ENCODE data around the gene GPAM. TPM values are rescaled to one million over a fixed set of nuclear protein-coding genes. Genes with fewer than 3 reads are reported as not detected.

GPAM gene
- total and polyA plus RNA-seq, 7 experiments from 2014 or later: 2.6 to 11.3 (median 4.3) TPM

- Mint-ChIP-seq H3K27me3 (peaks cover 8 to 39% (median 16%) of the 10 kb centered on the region in 5 donors), H3K4me1 (peaks cover 0 to 7% (median 0%) of the 10 kb centered on the region in 7 donors), H3K4me3 (no peak overlapping the region), H3K36me3 (peaks cover 0 to 5% (median 0%) of the 10 kb centered on the region in 5 donors), H3K27ac (no peak overlapping the region), H3K9me3 (peaks cover 0 to 27% (median 6%) of the 10 kb centered on the region in 11 donors)
- Histone ChIP-seq H3K27ac (ENCODE audit: low read depth, low read length) (no peak overlapping the region), H3K36me3 (ENCODE audit: control insufficient read depth in 2 of 3, insufficient read depth in 3 of 3, low read length in 3 of 3) (no peaks in the 10 kb centered on the region), H3K9me3 (ENCODE audit: control insufficient read depth in 2 of 3, low read length in 3 of 3) (peaks cover 0 to 5% (median 0%) of the 10 kb centered on the region in 3 experiments), H3K4me3 (ENCODE audit: low read length) (no peak overlapping the region), H3K27me3 (ENCODE audit: control insufficient read depth in 2 of 2, insufficient read depth in 2 of 2, low read length in 2 of 2) (peaks cover 0 to 3% of the 10 kb centered on the region in 2 donors), H3K4me1 (ENCODE audit: control insufficient read depth in 2 of 2, insufficient read depth in 2 of 2, low read length in 2 of 2) (no peaks in the 10 kb centered on the region)
- ChIA-PET CTCF (no interaction called here), POLR2A (no interaction called here)
- no peak for DNase-seq
- intact Hi-C loops (cut with micrococcal nuclease): no loop called here
- ATAC-seq: no peak
Measured at GRCh38 chr10:112216151-112216550, 32.6 kb upstream of the GPAM start.

- intact Hi-C loops (cut with micrococcal nuclease): no loop called here
- CTCF ChIA-PET: no interaction called here
Measured at GRCh38 chr10:112215342-112215774, 31.8 kb upstream of the GPAM start.

GRCh38 chr10:112214298-112214926 lies 30.8 kb upstream of the GPAM start:
- Mint-ChIP-seq H3K36me3 (no peaks in the 10 kb centered on the region), H3K4me1 (peaks cover 0 to 7% (median 0%) of the 10 kb centered on the region in 7 donors), H3K9me3 (peaks cover 0 to 10% (median 0%) of the 10 kb centered on the region in 11 donors), H3K4me3 (no peak overlapping the region), H3K27me3 (peaks cover 8 to 41% (median 23%) of the 10 kb centered on the region in 5 donors), H3K27ac (no peak overlapping the region)
- intact Hi-C loops (cut with micrococcal nuclease): no loop called here
- no peak overlapping the region for H3K27ac ChIP-seq (ENCODE audit: low read depth, low read length)
- CTCF ChIA-PET: no interaction called here
- DNase-seq: no peak
- H3K27me3 ChIP-seq (ENCODE audit: control insufficient read depth in 2 of 2, insufficient read depth in 2 of 2, low read length in 2 of 2): peaks cover 0 to 3% of the 10 kb centered on the region in 2 donors
- H3K9me3 ChIP-seq (ENCODE audit: control insufficient read depth in 2 of 3, low read length in 3 of 3): no peaks in the 10 kb centered on the region
- no peaks in the 10 kb centered on the region for H3K4me1 ChIP-seq (ENCODE audit: control insufficient read depth in 2 of 2, insufficient read depth in 2 of 2, low read length in 2 of 2)
- POLR2A ChIA-PET: no interaction called here
- no peak for ATAC-seq
- H3K36me3 ChIP-seq (ENCODE audit: control insufficient read depth in 2 of 3, insufficient read depth in 3 of 3, low read length in 3 of 3): no peaks in the 10 kb centered on the region
- no peak overlapping the region for H3K4me3 ChIP-seq (ENCODE audit: low read length)

More at GRCh38 chr10:112215342-112215774, 31.8 kb upstream of the GPAM start:
- no peak for ATAC-seq
- Mint-ChIP-seq H3K4me3 (no peak overlapping the region), H3K4me1 (peaks cover 0 to 7% (median 0%) of the 10 kb centered on the region in 7 donors), H3K36me3 (peaks cover 0 to 4% (median 0%) of the 10 kb centered on the region in 5 donors), H3K27ac (no peak overlapping the region), H3K9me3 (peaks cover 0 to 19% (median 5%) of the 10 kb centered on the region in 11 donors), H3K27me3 (peaks cover 8 to 40% (median 16%) of the 10 kb centered on the region in 5 donors)
- peaks cover 0 to 5% (median 0%) of the 10 kb centered on the region in 3 experiments for H3K9me3 ChIP-seq (ENCODE audit: control insufficient read depth in 2 of 3, low read length in 3 of 3)
- POLR2A ChIA-PET: no interaction called here
- H3K4me3 ChIP-seq (ENCODE audit: low read length): no peak overlapping the region
- DNase-seq: no peak
- H3K27ac ChIP-seq (ENCODE audit: low read depth, low read length): no peak overlapping the region
- H3K27me3 ChIP-seq (ENCODE audit: control insufficient read depth in 2 of 2, insufficient read depth in 2 of 2, low read length in 2 of 2): peaks cover 0 to 3% of the 10 kb centered on the region in 2 donors
- H3K4me1 ChIP-seq (ENCODE audit: control insufficient read depth in 2 of 2, insufficient read depth in 2 of 2, low read length in 2 of 2): no peaks in the 10 kb centered on the region
- no peaks in the 10 kb centered on the region for H3K36me3 ChIP-seq (ENCODE audit: control insufficient read depth in 2 of 3, insufficient read depth in 3 of 3, low read length in 3 of 3)

- H3K27me3 Mint-ChIP-seq: peaks cover 8 to 47% (median 27%) of the 10 kb centered on the region in 5 donors
- intact Hi-C loops (cut with micrococcal nuclease): no loop called here
- H3K27ac ChIP-seq (ENCODE audit: low read depth, low read length): no peak overlapping the region
Measured at GRCh38 chr10:112213836-112214235, 30.3 kb upstream of the GPAM start.

GRCh38 chr10:112213098-112213823 lies 29.7 kb upstream of the GPAM start:
- ATAC-seq (no peak), DNase-seq (no peak)
- H3K4me3 ChIP-seq (ENCODE audit: low read length): no peak overlapping the region
- Mint-ChIP-seq H3K27me3 (peaks cover 8 to 51% (median 26%) of the 10 kb centered on the region in 5 donors), H3K9me3 (peaks cover 0 to 4% (median 0%) of the 10 kb centered on the region in 11 donors), H3K36me3 (no peaks in the 10 kb centered on the region), H3K4me1 (peaks cover 0 to 6% (median 0%) of the 10 kb centered on the region in 7 donors), H3K4me3 (no peak overlapping the region), H3K27ac (no peak overlapping the region)
- ChIA-PET POLR2A (no interaction called here), CTCF (no interaction called here)
- no peaks in the 10 kb centered on the region for H3K4me1 ChIP-seq (ENCODE audit: control insufficient read depth in 2 of 2, insufficient read depth in 2 of 2, low read length in 2 of 2)
- H3K27me3 ChIP-seq (ENCODE audit: control insufficient read depth in 2 of 2, insufficient read depth in 2 of 2, low read length in 2 of 2): peaks cover 0 to 3% of the 10 kb centered on the region in 2 donors
- H3K36me3 ChIP-seq (ENCODE audit: control insufficient read depth in 2 of 3, insufficient read depth in 3 of 3, low read length in 3 of 3): no peaks in the 10 kb centered on the region
- intact Hi-C loops (cut with micrococcal nuclease): no loop called here
- no peaks in the 10 kb centered on the region for H3K9me3 ChIP-seq (ENCODE audit: control insufficient read depth in 2 of 3, low read length in 3 of 3)
- H3K27ac ChIP-seq (ENCODE audit: low read depth, low read length): no peak overlapping the region

More at GRCh38 chr10:112213836-112214235, 30.3 kb upstream of the GPAM start:
- ATAC-seq (no peak), DNase-seq (no peak)
- Histone ChIP-seq H3K9me3 (ENCODE audit: control insufficient read depth in 2 of 3, low read length in 3 of 3) (no peaks in the 10 kb centered on the region), H3K4me3 (ENCODE audit: low read length) (no peak overlapping the region), H3K27me3 (ENCODE audit: control insufficient read depth in 2 of 2, insufficient read depth in 2 of 2, low read length in 2 of 2) (peaks cover 0 to 3% of the 10 kb centered on the region in 2 donors), H3K4me1 (ENCODE audit: control insufficient read depth in 2 of 2, insufficient read depth in 2 of 2, low read length in 2 of 2) (no peaks in the 10 kb centered on the region), H3K36me3 (ENCODE audit: control insufficient read depth in 2 of 3, insufficient read depth in 3 of 3, low read length in 3 of 3) (no peaks in the 10 kb centered on the region)
- H3K36me3 Mint-ChIP-seq: no peaks in the 10 kb centered on the region
- no peak overlapping the region for H3K27ac Mint-ChIP-seq
- no peak overlapping the region for H3K4me3 Mint-ChIP-seq
- peaks cover 0 to 6% (median 0%) of the 10 kb centered on the region in 11 donors for H3K9me3 Mint-ChIP-seq
- CTCF ChIA-PET: no interaction called here
- POLR2A ChIA-PET: no interaction called here
- peaks cover 0 to 7% (median 0%) of the 10 kb centered on the region in 7 donors for H3K4me1 Mint-ChIP-seq

- Mint-ChIP-seq H3K27me3 (peaks cover 2 to 48% (median 23%) of the 10 kb centered on the region in 5 donors), H3K36me3 (peaks cover 0 to 4% (median 0%) of the 10 kb centered on the region in 5 donors), H3K4me3 (no peak overlapping the region), H3K9me3 (peaks cover 0 to 4% (median 0%) of the 10 kb centered on the region in 11 donors), H3K27ac (no peak overlapping the region), H3K4me1 (no peaks in the 10 kb centered on the region)
- H3K27me3 ChIP-seq (ENCODE audit: control insufficient read depth in 2 of 2, insufficient read depth in 2 of 2, low read length in 2 of 2): no peaks in the 10 kb centered on the region
- ChIA-PET POLR2A (no interaction called here), CTCF (no interaction called here)
- H3K4me3 ChIP-seq (ENCODE audit: low read length): no peak overlapping the region
- H3K9me3 ChIP-seq (ENCODE audit: control insufficient read depth in 2 of 3, low read length in 3 of 3): no peaks in the 10 kb centered on the region
- DNase-seq: no peak
- no peaks in the 10 kb centered on the region for H3K4me1 ChIP-seq (ENCODE audit: control insufficient read depth in 2 of 2, insufficient read depth in 2 of 2, low read length in 2 of 2)
- H3K36me3 ChIP-seq (ENCODE audit: control insufficient read depth in 2 of 3, insufficient read depth in 3 of 3, low read length in 3 of 3): no peaks in the 10 kb centered on the region
- intact Hi-C loops (cut with micrococcal nuclease): no loop called here
- no peak for ATAC-seq
- no peak overlapping the region for H3K27ac ChIP-seq (ENCODE audit: low read depth, low read length)
Measured at GRCh38 chr10:112210666-112211065, 27.1 kb upstream of the GPAM start.

Measured in naive thymus-derived CD4-positive, alpha-beta T cell (primary cell).